NCI-H2081 (cell line): ENCODE data around the gene VIT.

Experiments
- DNase-seq, 2 experiments: peaks; one replicate each; lab custom pipeline; 2025; lab: John Stamatoyannopoulos, UW

VIT gene

DNA sequence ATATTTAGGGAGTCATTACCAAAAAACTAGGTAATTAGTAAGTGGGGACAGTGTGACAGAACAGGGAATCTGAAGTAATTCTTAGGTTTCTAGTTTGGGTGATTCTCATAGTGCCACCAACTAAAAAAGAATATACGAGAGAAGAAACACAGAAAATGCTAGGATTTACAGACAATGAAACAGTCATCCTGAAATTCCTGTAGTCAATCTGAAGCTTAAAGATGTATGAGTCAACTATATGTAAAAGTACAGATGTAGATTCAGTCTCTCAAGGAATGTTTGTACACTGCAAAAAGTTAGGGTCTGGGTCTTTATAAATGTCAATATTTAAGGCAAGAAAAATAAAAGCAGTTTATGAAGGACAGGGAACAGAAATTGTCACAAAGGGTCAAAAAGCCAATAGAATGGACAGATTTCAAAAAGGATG is 162.9 kb downstream of the VIT start:
- no peak for DNase-seq

GRCh38 chr2:36861896-36862295 is 165.4 kb downstream of the VIT start:
- no peak for DNase-seq
